CD4-positive, alpha-beta T cell (primary cell): ENCODE data around the gene ANKS1B. TPM values are rescaled to one million over a fixed set of nuclear protein-coding genes. Genes with fewer than 3 reads are reported as not detected.

Experiments
- ATAC-seq: fragments of 200-7000 bp; cut with Tn5 transposase; one replicate; pipeline ENCODE4 v1.10.0; 2022; ENCODE audit warnings: mild to moderate bottlenecking; ENCODE audit not compliant: poor library complexity
- CTCF ChIA-PET: fragments of 350-600 bp; sonication (Branson Sonifier 250); formaldehyde crosslinking; loops from one replicate; lab custom pipeline; 2021; ENCODE audit warnings: antibody characterized with exemption, inconsistent platforms; lab: Charles Lee
- POLR2A ChIA-PET: fragments of 350-600 bp; sonication (Branson Sonifier 250); formaldehyde crosslinking; loops from one replicate; lab custom pipeline; 2021; ENCODE audit warnings: antibody characterized with exemption, inconsistent platforms; lab: Charles Lee
- DNase-seq, 14 experiments: peaks; one replicate each; pipeline ENCODE4 v3.0.0-alpha.2; 2013 to 2020; ENCODE audit warnings: mixed read lengths in 2 of 14
- H3K27ac ChIP-seq, 2 donors: one replicate each; pipeline versions ENCODE4 v1.5.1 to v1.7.0; 2013; ENCODE audit warnings: low read length in 2 of 2, low read depth in 1 of 2, mild to moderate bottlenecking in 1 of 2
- H3K27me3 ChIP-seq, 2 experiments: 1 replicate in 1 of 2; 2 replicates in 1 of 2; pipeline versions ENCODE4 v1.6.1 to v1.7.0; 2013; ENCODE audit warnings: low read length in 2 of 2, control low read depth in 1 of 2, mild to moderate bottlenecking in 1 of 2, moderate library complexity in 1 of 2; ENCODE audit not compliant: insufficient read depth in 2 of 2, control insufficient read depth in 1 of 2
- H3K36me3 ChIP-seq: one replicate; pipeline ENCODE4 v1.6.1; 2013; ENCODE audit warnings: low read length, control low read depth; ENCODE audit not compliant: insufficient read depth
- H3K4me1 ChIP-seq: one replicate; pipeline ENCODE4 v1.6.1; 2013; ENCODE audit warnings: low read length, control low read depth; ENCODE audit not compliant: insufficient read depth
- H3K4me3 ChIP-seq: one replicate; pipeline ENCODE4 v1.5.1; 2013; ENCODE audit warnings: mild to moderate bottlenecking, low read length, moderate library complexity
- H3K9me3 ChIP-seq, 2 experiments: 1 replicate in 1 of 2; 2 replicates in 1 of 2; pipeline versions ENCODE4 v1.6.1 to v1.7.0; 2013; ENCODE audit warnings: low read length in 2 of 2, mild to moderate bottlenecking in 2 of 2, control low read depth in 1 of 2, moderate library complexity in 1 of 2; ENCODE audit not compliant: control insufficient read depth in 1 of 2, insufficient read depth in 1 of 2
- H3K27ac Mint-ChIP-seq: one replicate; pipeline ENCODE4 v1.8.0; 2020; ENCODE audit warnings: mixed read lengths
- H3K27me3 Mint-ChIP-seq: one replicate; pipeline ENCODE4 v1.8.0; 2021; ENCODE audit warnings: mixed read lengths
- H3K36me3 Mint-ChIP-seq: one replicate; pipeline ENCODE4 v1.8.0; 2021; ENCODE audit warnings: low read depth, mixed read lengths
- H3K4me1 Mint-ChIP-seq: one replicate; pipeline ENCODE4 v1.8.0; 2021; ENCODE audit warnings: low read depth, mixed read lengths
- H3K4me3 Mint-ChIP-seq: one replicate; pipeline ENCODE4 v1.8.0; 2020; ENCODE audit warnings: mild to moderate bottlenecking, mixed read lengths
- H3K9me3 Mint-ChIP-seq: one replicate; pipeline ENCODE4 v1.8.0; 2020; ENCODE audit warnings: mixed read lengths
- intact Hi-C, 2 experiments: fragments of 100-400 bp; cut with DNase I in 1 of 2; cut with micrococcal nuclease in 1 of 2; formaldehyde crosslinking; loops; one replicate each; pipeline versions ENCODE4 v1.15.1 to v1.9.0; 2023 to 2025; cut with DNase I, micrococcal nuclease
- total RNA-seq, 174 experiments: library from RNA in 2 of 174; stranded (reverse) in 2 of 174; gene quantifications; one replicate each; pipeline ENCODE4 v1.2.3 and lab custom pipeline; 2021 to 2026
- TF ChIP-seq, protein P1 (sequence below): fragments of 200-600 bp; IDR thresholded peaks from one replicate; pipeline ENCODE4 v1.8.0; 2022; ENCODE audit warnings: antibody characterized with exemption, mild to moderate bottlenecking

The ANKS1B gene
- total RNA-seq, 2 experiments from 2014 or later = 0.16 to 1.1 TPM

DNA sequence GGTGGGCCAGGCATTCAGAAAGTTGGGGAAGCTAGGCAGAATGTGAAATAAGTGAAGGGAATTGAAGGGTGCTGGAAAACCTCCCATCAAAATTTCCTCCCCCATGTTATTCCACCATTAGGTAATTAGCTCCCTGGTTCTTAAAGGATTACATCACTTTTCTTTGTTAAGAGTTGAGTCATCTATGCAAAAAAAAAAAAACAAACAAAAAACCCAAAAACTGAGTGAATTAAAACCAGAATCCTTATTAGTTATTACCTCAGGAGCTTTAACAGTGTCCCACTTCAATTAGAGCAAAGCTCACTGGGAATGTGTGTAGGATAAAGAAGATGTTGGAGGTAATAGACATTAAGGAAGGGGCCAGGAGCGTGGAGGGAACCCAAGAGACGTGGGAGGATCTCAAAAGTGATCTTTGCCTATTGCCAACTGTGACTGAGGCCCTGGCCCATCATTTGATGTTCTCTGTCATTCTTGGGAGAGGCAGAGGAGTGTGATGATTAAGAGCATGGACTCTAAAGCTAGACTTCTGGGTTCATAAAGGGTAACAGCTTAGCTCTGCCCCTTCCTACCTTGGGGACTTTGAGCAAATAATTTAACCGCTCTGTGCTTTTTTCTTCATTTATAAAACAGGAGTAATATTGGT lies 975.0 kb downstream of the ANKS1B start:
- no peak overlapping the region for H3K27ac Mint-ChIP-seq
- DNase-seq = no peak
- CTCF ChIA-PET = no interaction called here

DNA sequence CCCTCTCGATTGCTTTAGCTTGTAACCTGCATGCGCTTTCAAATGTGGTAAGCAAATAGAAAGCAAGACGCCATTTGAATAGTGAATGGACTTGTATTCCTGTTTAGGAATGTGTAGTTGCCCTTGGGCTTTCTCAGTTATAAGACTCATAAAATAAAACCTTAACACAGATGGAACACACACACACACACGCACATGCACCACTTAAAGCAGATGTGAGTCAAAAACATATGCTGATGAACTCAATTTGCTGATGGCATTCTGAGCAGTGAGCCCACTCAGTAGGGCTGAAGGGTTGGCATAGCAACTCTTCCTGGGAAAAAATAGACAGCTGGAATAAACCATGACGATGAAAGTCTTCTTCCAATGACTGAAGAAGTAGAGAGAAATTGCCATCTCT lies 979.1 kb downstream of the ANKS1B start:
- peaks cover 0 to 2% of the 10 kb centered on the region in 2 experiments for H3K27me3 ChIP-seq
- no peak overlapping the region for H3K27ac ChIP-seq
- ATAC-seq (no peak), DNase-seq (no peak)
- Mint-ChIP-seq H3K4me3 (no peak overlapping the region), H3K4me1 (no peaks in the 10 kb centered on the region), H3K9me3 (no peaks in the 10 kb centered on the region), H3K27ac (no peak overlapping the region), H3K27me3 (peaks cover 4% of the 10 kb centered on the region), H3K36me3 (no peaks in the 10 kb centered on the region)
- ChIA-PET CTCF (no interaction called here), POLR2A (no interaction called here)
- H3K9me3 ChIP-seq = no peaks in the 10 kb centered on the region
- intact Hi-C loops = no loop called here
- TF ChIP-seq, protein P1, sequence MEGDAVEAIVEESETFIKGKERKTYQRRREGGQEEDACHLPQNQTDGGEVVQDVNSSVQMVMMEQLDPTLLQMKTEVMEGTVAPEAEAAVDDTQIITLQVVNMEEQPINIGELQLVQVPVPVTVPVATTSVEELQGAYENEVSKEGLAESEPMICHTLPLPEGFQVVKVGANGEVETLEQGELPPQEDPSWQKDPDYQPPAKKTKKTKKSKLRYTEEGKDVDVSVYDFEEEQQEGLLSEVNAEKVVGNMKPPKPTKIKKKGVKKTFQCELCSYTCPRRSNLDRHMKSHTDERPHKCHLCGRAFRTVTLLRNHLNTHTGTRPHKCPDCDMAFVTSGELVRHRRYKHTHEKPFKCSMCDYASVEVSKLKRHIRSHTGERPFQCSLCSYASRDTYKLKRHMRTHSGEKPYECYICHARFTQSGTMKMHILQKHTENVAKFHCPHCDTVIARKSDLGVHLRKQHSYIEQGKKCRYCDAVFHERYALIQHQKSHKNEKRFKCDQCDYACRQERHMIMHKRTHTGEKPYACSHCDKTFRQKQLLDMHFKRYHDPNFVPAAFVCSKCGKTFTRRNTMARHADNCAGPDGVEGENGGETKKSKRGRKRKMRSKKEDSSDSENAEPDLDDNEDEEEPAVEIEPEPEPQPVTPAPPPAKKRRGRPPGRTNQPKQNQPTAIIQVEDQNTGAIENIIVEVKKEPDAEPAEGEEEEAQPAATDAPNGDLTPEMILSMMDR = no peak
- no peak overlapping the region for H3K4me3 ChIP-seq
- no peaks in the 10 kb centered on the region for H3K4me1 ChIP-seq
- no peaks in the 10 kb centered on the region for H3K36me3 ChIP-seq

More for the DNA sequence above, 975.0 kb downstream of the ANKS1B start:
- Histone ChIP-seq H3K27ac (no peak overlapping the region), H3K27me3 (peaks cover 0 to 2% of the 10 kb centered on the region in 2 experiments), H3K9me3 (no peaks in the 10 kb centered on the region), H3K4me1 (no peaks in the 10 kb centered on the region), H3K4me3 (no peak overlapping the region), H3K36me3 (no peaks in the 10 kb centered on the region)
- intact Hi-C loops = no loop called here
- peaks cover 17% of the 10 kb centered on the region for H3K27me3 Mint-ChIP-seq
- no peaks in the 10 kb centered on the region for H3K36me3 Mint-ChIP-seq
- H3K4me1 Mint-ChIP-seq = no peaks in the 10 kb centered on the region
- TF ChIP-seq, protein P1 = no peak
- peaks cover 4% of the 10 kb centered on the region for H3K9me3 Mint-ChIP-seq
- POLR2A ChIA-PET = no interaction called here
- H3K4me3 Mint-ChIP-seq = no peak overlapping the region
- no peak for ATAC-seq

DNA sequence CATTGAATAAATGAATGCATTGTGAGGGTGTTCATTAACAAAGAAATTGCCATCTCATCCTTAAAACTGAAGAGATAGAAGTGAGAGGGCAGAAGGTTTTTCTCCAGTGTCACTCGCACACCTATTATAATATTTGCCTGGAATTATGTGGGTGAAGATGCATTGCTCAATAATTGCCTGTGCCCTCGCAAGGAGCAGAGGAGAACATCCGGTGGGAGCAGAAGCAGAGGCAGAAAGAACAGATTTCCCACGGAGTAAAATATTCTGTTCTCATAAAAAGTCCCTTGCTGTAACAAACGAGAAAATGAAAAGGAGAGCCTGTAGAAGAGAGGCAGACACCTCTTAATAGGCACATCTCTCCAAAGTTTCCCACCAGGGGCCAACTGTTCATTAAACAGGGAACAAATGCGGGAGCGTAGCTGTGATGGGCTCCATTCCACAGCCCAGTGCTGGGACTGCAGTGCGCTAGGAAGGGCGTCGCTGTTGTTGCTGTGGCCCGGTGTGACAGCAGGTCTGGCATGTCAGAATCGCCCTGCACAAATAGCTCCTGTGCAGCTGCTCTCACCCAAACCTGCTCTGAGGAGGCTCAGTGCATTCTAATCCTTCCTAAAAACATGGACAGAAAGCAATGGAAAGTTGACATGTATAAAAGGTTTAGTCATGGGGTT lies 979.8 kb downstream of the ANKS1B start:
- POLR2A ChIA-PET = no interaction called here

More for the DNA sequence above, 979.8 kb downstream of the ANKS1B start:
- Mint-ChIP-seq H3K27me3 (peaks cover 4% of the 10 kb centered on the region), H3K36me3 (no peaks in the 10 kb centered on the region), H3K4me3 (no peak overlapping the region), H3K27ac (no peak overlapping the region), H3K9me3 (no peaks in the 10 kb centered on the region), H3K4me1 (no peaks in the 10 kb centered on the region)
- Histone ChIP-seq H3K27ac (no peak overlapping the region), H3K4me3 (no peak overlapping the region), H3K27me3 (peaks cover 0 to 2% of the 10 kb centered on the region in 2 experiments), H3K36me3 (no peaks in the 10 kb centered on the region), H3K4me1 (no peaks in the 10 kb centered on the region), H3K9me3 (no peaks in the 10 kb centered on the region)
- no peak for ATAC-seq
- TF ChIP-seq, protein P1 = no peak
- intact Hi-C loops = no loop called here
- DNase-seq = no peak
- CTCF ChIA-PET = no interaction called here
